NOMO-1 treated with dmso at 0.1 percent for 144 hours (cell line): ENCODE data around the gene IL1RAP.
"Not testable (repeated sequence)": the region's sequence is repeated elsewhere in the genome, so short reads cannot be mapped to it uniquely, and the experiment has no call there.

Experiments used
- DNase-seq: peaks from one replicate; lab custom pipeline; 2025; ENCODE audit not compliant: unreplicated experiment; lab: John Stamatoyannopoulos, UW

The IL1RAP gene

DNA sequence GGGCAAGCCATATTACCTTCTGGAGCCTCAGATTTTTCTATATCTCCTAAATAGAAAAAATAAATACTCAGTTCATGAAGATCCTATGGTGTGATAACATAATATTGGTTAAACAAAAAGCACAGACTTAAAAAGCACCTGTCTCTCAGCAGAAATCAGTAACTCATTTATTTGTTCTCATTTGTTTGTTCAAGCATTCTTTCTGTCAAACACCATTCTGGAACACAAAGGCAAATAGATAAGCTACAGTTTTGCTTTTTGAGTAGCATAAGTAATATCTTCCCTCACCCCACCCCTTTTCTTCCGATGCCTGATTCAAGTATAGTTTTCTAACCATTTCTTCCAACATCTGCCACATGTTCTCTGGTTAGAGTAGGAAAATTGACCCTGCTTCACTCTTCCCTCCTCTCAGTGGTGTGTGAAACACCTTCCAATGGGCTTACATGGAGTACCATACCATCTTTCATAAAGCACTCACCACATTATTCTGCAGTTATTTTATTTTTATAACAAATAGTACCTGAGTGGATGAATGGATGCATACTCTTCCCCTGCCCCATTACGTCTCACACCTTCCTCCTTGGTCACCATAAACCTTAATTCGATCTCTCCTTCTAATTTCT lies 8.4 kb upstream of the IL1RAP start:
- no peak for DNase-seq

GRCh38 chr3:190506271-190506670 lies 7.6 kb upstream of the IL1RAP start:
- DNase-seq: no peak

DNA sequence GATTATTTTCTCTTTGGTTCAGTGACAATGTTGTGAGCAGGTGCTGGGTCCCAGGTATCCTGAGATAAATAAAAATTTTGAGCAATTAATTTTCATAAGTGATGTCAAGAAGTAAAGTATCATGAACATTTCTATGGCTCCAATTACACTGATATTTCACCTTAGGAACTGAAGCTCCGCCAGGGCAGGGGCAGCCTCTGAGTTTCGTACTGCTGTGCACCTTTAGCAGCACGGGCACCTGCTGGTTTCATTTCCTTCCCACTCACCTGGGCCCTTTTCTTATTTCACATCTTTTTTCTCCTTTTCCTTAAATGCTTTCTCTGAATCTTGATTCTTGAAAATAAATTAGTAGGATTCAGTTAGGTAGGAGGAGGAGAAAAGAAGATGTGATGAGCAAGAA lies 1.2 kb upstream of the IL1RAP start:
- no peak for DNase-seq

GRCh38 chr3:190514413-190515153 lies 698 bp downstream of the IL1RAP start:
- DNase-seq: peak; percentile 46

- DNase-seq: no peak
These were observed 2.5 kb downstream of the IL1RAP start for GRCh38 chr3:190516416-190516815.

DNA sequence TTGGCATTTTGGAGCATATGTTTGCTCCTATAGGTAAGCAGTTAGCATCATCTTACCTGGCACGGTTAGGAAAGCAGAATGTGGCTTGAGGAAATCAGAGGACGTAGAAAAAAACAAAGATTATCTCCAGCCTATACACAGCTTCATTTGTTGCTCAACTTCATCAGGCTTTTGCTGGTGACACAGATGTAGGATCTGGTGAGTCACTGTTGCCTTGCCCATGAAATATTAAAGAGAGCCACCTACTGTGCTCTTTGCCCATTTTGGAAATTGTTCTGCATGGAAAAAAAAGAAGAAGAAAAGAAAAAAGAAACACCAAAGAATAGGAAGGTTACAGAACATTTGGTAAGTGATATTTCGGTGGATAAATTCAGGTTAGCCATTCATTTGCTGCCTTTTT lies 3.8 kb downstream of the IL1RAP start:
- peak; percentile 38 for DNase-seq

GRCh38 chr3:190518531-190518930 lies 4.6 kb downstream of the IL1RAP start:
- DNase-seq: not testable (repeated sequence)

DNA sequence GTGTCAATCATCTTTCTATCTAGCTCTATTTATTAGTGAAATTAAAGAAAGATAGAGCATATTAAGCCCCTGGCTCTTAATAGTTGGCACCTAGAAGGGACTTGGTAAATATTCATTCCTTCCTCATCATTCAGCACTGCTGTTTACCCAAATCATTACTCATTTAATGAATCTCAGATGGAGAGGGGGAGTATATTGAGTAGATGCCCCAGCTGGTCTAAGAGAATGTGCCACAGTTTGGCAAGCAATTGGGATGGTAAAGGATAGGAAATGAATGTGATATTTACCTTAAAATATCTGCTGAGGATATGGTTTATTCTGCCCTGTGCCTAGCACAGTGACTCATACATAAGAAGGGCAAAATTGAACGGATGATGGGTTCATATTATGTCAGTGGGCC lies 6.0 kb downstream of the IL1RAP start:
- no peak for DNase-seq

GRCh38 chr3:190521998-190522397 lies 8.1 kb downstream of the IL1RAP start:
- DNase-seq: no peak

GRCh38 chr3:190522621-190523222 lies 8.8 kb downstream of the IL1RAP start:
- no peak for DNase-seq

GRCh38 chr3:190524942-190525341 lies 11.1 kb downstream of the IL1RAP start:
- no peak for DNase-seq

- DNase-seq: no peak
These were observed 11.7 kb downstream of the IL1RAP start for GRCh38 chr3:190525634-190526033.

GRCh38 chr3:190526787-190527762 lies 13.2 kb downstream of the IL1RAP start:
- DNase-seq: no peak

DNA sequence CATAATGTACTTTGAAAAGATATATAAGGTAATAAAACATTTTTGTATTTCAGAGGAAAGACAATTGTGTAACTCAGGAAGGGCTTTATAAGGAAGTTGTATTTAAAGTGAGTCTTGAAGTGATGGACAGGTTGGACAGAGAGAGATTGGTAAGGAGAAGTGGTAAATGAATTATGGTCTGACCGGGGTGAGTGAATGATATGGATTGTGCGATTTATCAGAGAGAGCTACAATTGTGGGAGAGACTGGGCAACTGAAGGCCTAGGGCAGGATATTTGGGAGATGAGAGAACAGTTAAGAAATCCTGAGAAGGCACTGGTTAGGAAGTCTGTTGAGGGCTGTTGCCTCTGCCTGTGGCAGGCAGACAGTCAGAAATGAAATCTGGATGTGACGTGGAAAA lies 14.8 kb downstream of the IL1RAP start:
- DNase-seq: peak; percentile 44

DNA sequence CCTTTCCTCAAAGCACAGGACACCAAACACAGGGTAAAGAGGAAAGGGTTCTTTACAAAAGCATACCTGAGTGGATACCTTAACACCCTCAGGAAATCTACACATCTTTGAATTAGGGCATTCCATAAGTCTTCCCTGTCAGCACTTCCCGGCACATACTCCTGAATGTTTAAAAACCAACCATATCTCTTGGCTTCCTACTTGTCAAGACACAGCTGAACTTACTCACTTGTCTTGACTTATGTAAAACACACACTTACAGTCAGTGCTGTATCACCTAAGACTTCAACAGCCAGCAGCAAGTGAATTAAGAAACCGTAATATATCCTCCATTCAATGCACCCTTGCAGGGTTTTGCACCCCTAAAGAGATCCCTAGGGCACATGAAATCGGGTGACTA lies 17.5 kb downstream of the IL1RAP start:
- DNase-seq: no peak

GRCh38 chr3:190532731-190533203 lies 18.9 kb downstream of the IL1RAP start:
- no peak for DNase-seq

GRCh38 chr3:190533511-190534281 lies 19.8 kb downstream of the IL1RAP start:
- DNase-seq: no peak

DNA sequence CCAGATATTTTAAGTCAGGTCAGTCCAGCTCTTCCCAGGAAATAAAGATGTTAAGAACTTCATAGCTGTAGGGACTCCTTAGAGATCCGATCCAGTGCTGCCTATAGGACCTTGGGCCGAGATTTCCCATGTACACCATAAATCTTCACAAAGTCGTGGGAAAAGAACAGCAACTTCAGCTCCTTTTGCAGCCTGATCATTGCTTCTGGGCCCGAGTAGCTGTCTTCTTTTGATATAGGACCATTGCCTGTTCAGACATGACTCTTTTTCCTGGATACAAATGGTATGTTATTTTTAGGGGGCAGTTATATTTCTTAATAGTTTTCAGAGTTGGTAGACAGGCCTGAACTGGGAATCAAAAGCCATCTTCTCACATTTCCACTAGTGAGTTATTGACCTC lies 20.5 kb downstream of the IL1RAP start:
- no peak for DNase-seq

- DNase-seq: no peak
These were observed 21.1 kb downstream of the IL1RAP start for GRCh38 chr3:190534986-190535385.

DNA sequence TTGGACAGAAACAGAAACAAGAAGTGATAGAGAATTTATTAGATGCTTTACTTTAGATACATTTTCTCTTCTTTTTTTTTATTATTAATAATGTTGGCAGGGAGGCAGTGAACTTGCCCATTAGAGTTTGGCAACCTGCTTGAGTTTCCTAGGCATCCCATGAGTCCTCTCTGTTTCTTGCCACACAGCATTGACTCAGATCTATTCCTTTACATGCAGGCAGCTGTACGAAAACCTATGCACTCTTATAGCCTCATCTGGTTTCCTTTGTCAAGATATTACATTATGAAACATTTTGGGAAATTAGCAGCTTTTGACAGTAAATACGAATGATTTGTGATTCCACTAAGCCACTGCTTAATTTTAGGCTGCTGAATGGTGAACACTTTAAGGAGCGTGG lies 23.3 kb downstream of the IL1RAP start:
- DNase-seq: no peak
